ENCODE measurements around the gene TMEM244. TPM values are rescaled to one million over a fixed set of nuclear protein-coding genes. Genes with fewer than 3 reads are reported as not detected.
"Not testable (repeated sequence)": the region's sequence is repeated elsewhere in the genome, so short reads cannot be mapped to it uniquely, and the experiment has no call there.

TMEM244 gene
- not detected in 2 replicates for total RNA-seq (2014; rRNA removed; shearing (Covaris generic))

DNA sequence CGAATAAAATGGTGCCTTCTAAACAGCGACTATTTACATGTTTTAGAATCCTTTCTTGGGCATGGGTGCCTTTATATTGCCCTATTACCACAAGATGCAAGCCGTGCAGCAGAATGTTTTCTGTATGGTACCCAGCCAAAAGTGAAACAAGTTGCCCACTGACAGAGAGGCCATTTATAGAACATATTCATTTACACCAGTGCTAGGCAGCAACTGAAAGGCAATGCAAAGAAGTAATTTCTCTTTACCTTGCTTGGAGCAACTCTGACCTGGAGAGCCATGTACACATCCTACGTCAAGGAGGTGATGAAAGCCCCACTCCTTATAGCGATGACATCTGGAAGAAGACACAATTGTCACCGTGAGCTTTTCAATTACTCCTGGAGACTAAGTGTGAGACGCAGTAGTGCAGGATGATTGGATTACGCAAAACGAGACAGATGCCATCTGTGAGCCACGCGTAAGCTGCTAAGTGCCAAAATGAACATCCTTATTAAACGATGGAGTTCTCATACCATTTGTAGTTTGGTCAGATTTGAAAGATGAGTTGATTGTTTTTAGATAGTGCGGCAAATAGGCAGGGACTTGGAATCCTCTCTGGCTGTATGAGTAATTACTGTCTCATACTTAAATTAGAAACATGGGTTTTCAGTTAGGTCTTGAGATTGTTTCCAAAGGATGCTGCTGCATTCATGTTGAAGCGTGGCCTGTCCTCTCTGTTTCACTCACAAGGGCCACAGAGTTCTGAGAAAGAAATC, at the start of gene TMEM244:
TMEM244 (minus strand) TSS at position 408 of the 758 bp plus-strand sequence; CDS start at position 281, 127 bp downstream.
- no peak for DNase-seq (ENCODE audit: low spot score)

GRCh38 chr6:129908858-129909257, 47.7 kb upstream of the TMEM244 start:
- DNase-seq (ENCODE audit: low spot score): no peak

GRCh38 chr6:129908356-129908755, 47.2 kb upstream of the TMEM244 start:
- no peak for DNase-seq (ENCODE audit: low spot score)

DNA sequence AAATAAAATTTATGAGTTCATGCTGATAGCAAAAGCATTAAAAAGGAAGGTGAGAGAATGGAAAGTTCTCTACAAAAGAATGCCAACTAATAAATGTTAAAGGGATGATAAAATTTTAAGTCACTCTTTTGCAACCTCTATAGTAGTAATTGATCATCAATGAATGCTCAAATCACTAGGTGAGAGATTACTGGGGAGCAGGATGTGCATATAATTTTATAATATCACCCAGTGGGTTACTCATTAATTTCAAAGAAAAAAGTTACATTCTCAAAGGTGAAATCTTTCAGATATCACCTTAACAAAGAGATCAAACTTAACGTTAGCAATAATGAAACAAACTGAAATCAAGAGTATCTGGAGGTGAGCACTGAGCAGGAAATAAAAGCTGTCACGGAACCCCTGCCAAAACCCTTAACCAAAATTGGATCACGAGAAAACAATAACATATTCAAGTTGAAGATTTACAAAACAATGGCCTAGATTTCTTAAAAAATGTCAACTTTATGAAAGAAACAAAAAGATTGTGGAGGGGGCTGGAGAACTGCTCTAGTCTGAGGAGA, 45.5 kb upstream of the TMEM244 start:
- DNase-seq (ENCODE audit: low spot score): no peak

- DNase-seq (ENCODE audit: low spot score): no peak
Measured at GRCh38 chr6:129903082-129903481, 42.0 kb upstream of the TMEM244 start.

GRCh38 chr6:129902681-129903080, 41.6 kb upstream of the TMEM244 start:
- DNase-seq (ENCODE audit: low spot score): no peak

DNA sequence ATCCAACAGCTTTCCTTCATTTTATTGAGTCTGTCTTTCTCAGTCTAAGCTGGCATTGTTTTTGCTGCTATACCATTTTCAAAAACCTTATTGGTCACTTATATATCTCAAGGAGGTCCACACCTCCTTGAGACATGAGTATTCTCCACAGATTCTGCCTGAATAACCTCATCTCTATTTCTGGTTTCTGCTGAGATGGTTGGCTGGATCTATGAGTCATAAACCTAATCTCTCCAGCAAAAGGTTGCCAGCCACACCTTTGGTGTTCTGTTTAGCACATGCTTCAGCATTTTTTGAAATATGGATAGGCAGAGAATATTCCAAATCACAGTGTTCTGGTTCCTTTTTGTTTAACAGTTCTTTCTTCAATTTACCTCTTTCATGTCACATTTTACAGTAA, 40.8 kb upstream of the TMEM244 start:
- DNase-seq (ENCODE audit: low spot score): no peak

DNA sequence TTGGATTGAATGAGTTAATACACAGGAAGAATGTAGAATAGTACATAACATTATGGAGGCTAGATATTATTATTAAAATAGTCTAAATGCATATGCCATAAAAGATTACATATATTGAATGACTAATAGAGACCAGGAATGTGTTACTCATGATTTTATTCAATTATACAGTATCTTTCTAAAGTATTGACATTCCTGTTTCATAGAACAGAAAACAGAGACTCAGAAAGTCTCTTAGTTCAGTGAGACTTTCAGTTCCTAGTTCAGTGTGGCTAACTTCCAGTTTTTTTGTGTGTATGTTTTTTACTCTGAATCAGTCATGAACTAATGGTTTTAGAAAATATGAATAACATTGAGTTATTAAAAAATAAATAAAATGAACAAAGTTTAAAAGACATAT, 34.6 kb upstream of the TMEM244 start:
- no peak for DNase-seq (ENCODE audit: low spot score)

DNA sequence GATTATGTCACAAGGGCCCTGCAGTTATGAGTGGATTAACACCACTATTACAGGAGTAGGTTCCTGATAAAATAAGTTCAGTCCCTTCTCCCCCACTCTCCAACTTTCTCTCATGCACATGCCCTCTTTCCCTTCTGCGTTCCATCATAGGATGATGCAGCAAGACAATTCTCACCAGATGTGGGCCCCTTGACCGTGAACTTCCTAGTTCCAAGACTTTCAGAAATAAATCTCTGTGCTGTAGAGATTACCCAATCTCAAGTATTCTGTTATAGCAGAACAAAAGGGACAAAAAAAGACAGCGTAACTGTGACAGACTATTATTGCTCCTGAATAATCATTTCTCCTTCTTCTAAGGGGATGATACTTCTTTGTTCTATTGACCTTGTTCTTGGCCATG, 33.8 kb upstream of the TMEM244 start:
- DNase-seq (ENCODE audit: low spot score): no peak

DNA sequence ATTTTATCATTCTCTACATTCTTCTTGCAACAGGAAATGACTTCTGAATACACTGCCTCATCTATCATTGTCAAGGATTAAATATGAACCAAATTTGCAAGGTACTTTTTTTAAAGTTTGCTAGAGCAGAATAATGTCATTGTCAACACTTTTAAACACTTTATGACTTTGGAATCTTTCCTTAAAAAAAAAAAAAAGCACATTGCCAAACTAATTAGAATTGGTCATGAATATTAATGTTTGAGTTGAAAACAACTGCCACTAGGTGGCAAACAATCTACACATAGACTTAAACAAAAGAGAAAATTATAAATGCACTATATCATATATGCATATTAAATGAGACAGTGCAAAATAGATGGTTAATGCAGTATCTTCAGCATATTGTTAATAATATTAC, 32.5 kb upstream of the TMEM244 start:
- no peak for DNase-seq (ENCODE audit: low spot score)

DNA sequence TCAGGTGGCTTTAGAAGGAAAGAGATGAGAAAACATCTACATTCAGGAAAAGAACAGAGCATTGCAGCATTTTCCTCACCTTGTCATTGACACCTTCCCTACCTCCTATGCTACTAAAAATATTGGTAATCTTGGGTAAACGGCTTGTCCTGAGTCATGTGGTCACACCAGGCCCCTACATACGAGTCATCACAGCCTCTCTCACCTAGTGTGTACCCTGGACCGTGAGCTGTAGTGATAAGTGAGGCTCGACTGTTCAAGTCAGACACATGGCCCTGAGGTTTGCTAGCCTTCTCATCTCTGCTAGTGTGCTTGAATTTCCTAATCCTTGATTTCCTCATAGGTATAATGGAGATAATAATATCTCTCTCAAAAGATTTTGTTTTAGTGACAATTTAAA, 29.6 kb upstream of the TMEM244 start:
- no peak for DNase-seq (ENCODE audit: low spot score)

GRCh38 chr6:129890164-129890563, 29.0 kb upstream of the TMEM244 start:
- peak; percentile 7 for DNase-seq (ENCODE audit: low spot score)

DNA sequence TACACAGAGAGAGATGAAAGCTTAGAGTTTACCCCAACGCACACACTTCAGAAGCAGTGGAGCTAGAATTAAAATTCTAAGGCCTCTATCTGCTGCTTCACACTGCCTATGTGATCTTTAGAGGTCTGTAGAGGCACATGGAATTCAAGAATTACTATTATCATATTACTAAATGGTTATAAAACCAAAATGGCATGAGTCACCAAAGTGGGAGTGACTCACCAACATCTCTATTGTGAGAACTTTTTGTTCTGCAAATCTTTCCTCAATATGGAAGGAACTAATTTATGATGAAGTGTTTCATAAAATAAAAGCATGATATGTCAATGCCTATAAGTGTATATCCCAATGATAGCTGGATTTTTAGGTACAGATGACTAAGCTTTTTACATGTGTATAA, 28.5 kb upstream of the TMEM244 start:
- peak; percentile 17 for DNase-seq (ENCODE audit: low spot score)

DNA sequence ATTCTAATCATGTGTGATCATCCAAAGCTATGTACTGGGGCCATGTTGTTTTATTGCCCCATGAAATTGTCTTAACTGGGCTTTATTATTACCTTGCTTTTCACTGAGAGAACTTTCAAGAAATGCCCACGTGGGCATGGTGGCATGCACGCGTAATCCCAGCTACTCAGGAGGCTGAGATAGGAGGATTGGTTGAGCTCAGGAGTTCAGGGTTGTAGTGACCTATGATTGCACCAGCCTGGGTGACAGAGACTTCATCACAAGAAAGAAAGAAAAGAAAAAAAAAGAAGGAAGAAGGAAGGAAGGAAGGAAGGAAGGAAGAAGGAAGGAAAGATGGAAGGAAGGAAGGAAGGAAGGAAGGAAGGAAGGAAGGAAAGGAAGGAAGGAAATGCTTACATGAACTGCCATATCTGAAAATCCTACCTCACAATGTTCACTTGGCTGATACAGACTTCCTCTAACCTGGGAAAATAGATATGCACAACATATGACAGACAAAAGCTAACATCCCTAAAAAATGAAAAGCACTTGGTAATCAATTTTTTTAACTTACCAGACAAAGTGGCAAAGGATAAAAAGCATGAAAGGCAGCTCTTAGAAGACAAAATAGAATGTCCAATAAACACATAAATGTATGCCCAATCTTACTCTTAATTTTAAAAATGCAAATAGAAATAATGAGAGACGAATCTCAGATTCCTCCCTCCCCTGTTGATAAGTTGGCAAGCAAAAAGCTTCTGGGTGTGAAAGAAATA, 25.5 kb upstream of the TMEM244 start:
- no peak for DNase-seq (ENCODE audit: low spot score)

DNA sequence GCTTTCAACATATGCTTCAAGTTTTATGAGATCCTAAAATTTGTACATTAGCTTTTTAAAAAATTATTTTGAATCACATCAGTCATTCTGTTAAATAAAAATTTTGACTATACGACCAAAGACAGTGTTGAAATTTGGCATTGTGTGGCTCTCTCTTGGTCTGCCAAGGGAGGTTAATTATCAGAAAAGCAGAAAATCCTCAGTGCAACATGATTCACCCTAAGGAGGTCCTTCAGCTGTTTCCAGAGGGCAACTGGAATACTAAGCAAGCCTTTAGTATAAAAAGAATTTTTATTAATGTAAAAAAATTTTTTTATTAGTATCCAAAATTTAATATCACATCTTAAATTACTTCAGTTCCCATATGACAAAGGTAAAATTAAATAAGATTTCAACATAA, 23.1 kb upstream of the TMEM244 start:
- DNase-seq (ENCODE audit: low spot score): no peak

DNA sequence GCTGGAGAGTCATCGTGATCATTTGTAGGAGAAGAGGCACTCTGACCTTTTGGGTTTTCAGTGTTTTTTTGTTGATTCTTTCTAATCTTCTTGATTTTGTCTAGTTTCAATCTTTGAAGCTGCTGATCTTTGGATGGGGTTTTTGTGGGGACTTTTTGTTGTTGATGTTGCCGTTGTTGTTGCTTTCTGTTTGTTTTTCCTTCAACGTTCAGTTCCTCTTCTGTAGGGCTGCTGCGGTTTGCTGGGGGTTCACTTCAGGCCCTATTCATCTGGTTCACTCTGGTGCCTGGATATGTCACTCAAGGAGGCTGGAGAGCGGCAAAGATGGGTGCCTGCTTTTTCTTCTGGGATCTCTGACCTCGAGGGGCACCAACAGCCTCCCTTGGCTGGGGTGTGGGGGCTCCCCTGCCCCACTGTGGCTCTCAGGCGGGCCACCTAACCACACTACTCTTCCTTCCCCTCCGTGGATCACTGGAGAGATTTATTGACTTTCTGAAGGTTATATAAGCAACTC, 21.5 kb upstream of the TMEM244 start:
- no peak for DNase-seq (ENCODE audit: low spot score)

GRCh38 chr6:129877894-129878293, 16.8 kb upstream of the TMEM244 start:
- not testable (repeated sequence) for DNase-seq (ENCODE audit: low spot score)

DNA sequence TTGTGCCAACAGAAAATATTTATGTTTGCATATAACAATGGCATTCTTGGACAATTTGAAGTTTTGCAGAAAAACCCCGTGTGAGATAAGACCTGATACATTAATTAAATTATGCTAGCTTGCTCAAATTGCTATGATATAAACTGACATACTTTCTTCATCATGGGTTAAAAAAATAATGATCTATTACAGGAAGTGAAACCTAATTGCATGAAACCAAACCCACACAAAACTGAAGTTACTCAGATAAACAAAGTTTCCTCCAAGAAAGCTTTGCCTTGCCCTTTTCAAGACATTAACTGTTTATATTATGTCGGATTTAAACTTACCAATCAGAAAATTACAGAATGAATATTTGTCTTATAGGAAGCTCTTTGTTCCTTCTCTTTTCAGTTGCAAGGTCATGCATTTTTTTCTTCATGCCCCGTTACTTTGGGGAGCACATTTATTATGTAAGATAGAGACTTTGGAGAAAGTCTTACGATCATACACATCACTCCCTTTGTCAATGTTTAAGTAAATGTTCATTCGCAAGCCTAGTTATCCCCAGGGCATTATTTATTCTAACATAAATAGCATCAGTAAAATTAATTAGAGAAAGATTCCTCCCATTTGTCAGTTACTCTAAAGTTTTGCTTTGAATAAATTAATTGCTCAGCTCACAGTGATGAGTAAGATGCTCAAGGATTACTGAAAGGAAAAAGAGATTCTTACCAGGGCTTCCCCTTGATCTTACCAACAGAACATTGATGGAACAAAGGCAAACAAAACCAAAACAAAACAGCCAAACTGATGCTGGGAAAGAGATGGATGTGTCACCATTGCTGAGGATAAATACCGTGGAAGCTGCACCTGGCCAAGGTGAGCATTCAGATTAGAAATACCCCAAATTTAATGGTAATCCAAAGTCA, 14.8 kb upstream of the TMEM244 start:
- DNase-seq (ENCODE audit: low spot score): no peak

GRCh38 chr6:129874837-129875236, 13.7 kb upstream of the TMEM244 start:
- DNase-seq (ENCODE audit: low spot score): no peak

DNA sequence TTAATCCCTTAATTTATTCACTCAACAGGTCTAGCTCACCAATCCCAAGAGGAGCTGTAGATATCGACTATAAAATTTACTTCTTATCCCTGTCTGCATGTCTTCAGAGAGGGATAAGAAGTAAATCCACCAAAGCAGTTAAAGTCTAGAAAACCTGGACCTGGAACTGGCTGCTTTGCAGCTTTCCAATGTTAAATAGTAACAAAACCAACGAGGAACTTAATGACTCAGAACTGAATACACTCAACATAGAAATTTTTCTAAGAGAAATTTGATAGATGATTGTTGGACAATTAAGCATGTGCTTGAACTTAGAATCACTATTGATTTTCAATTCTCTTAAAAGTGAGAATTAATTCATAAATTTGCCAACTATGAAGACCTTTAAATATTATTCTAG, 11.5 kb upstream of the TMEM244 start:
- no peak for DNase-seq (ENCODE audit: low spot score)

GRCh38 chr6:129871221-129871620, 10.1 kb upstream of the TMEM244 start:
- no peak for DNase-seq (ENCODE audit: low spot score)

GRCh38 chr6:129867403-129867802, 6.3 kb upstream of the TMEM244 start:
- no peak for DNase-seq (ENCODE audit: low spot score)
